SK-N-SH (cell line): Measurements from ENCODE around the gene TRPM7. TPM values are rescaled to one million over a fixed set of nuclear protein-coding genes. Genes with fewer than 3 reads are reported as not detected.

Experiments
- CTCF ChIA-PET: fragments of 300-600, 350-600 bp; formaldehyde crosslinking; extraction: SDS; loops from one replicate; lab custom pipeline; 2021; lab: Yijun Ruan, JAX
- POLR2A ChIA-PET: fragments of 350-600 bp; sonication (Branson Sonifier 250); formaldehyde crosslinking; extraction: SDS; loops from one replicate; lab custom pipeline; 2020; ENCODE audit warnings: antibody characterized with exemption, inconsistent platforms; lab: Yijun Ruan, JAX
- DNase-seq: peaks from one replicate; pipeline ENCODE4 v3.0.0; 2012
- H2AFZ ChIP-seq: fragments of 200-600 bp; sonication (generic); 2 replicates; pipeline ENCODE4 v1.8.1; 2016; ENCODE audit warnings: antibody characterized with exemption, mild to moderate bottlenecking, low read depth
- H3F3A ChIP-seq: fragments of 200-600 bp; sonication (generic); replicated peaks from 2 replicates; pipeline ENCODE3; 2016; ENCODE audit warnings: antibody characterized with exemption, mild to moderate bottlenecking; ENCODE audit not compliant: insufficient read depth
- H3K27ac ChIP-seq, 2 experiments: fragments of 200-500 bp in 1 of 2; fragments of 200-600 bp in 1 of 2; sonication (Bioruptor generic) in 1 of 2; sonication (generic), shearing (Covaris generic) in 1 of 2; 2 replicates each; pipeline versions ENCODE4 v1.5.1 to v1.6.1; 2014 to 2016; ENCODE audit warnings: low read depth in 2 of 2, inconsistent platforms in 1 of 2, low read length in 1 of 2, mild to moderate bottlenecking in 1 of 2, mixed read lengths in 1 of 2
- H3K27me3 ChIP-seq: fragments of 200-600 bp; sonication (generic), shearing (Covaris generic); 2 replicates; pipeline ENCODE4 v1.6.1; 2016; ENCODE audit warnings: mixed run types; ENCODE audit not compliant: insufficient read depth
- H3K36me3 ChIP-seq, 2 experiments: fragments of 200-500 bp in 1 of 2; fragments of 200-600 bp in 1 of 2; sonication (Bioruptor generic) in 1 of 2; sonication (generic) in 1 of 2; replicated peaks in 1 of 2; 2 replicates each; pipeline versions ENCODE3 to v1.5.1; 2014 to 2016; ENCODE audit warnings: low read length in 1 of 2, mild to moderate bottlenecking in 1 of 2; ENCODE audit not compliant: insufficient read depth in 2 of 2, control insufficient read depth in 1 of 2
- H3K4me1 ChIP-seq, 2 experiments: fragments of 200-500 bp in 1 of 2; fragments of 200-600 bp in 1 of 2; sonication (Bioruptor generic) in 1 of 2; sonication (generic), shearing (Covaris generic) in 1 of 2; 2 replicates each; pipeline versions ENCODE4 v1.5.1 to v1.6.1; 2014 to 2016; ENCODE audit warnings: low read depth in 1 of 2, low read length in 1 of 2, mixed run types in 1 of 2; ENCODE audit not compliant: insufficient read depth in 2 of 2, control insufficient read depth in 1 of 2
- H3K4me2 ChIP-seq: fragments of 200-600 bp; sonication (generic), shearing (Covaris generic); 2 replicates; pipeline ENCODE4 v1.6.1; 2017; ENCODE audit warnings: mixed run types
- H3K4me3 ChIP-seq, 2 experiments: fragments of 200-500 bp in 1 of 2; fragments of 200-600 bp in 1 of 2; sonication (Bioruptor generic) in 1 of 2; sonication (generic), shearing (Covaris generic) in 1 of 2; 2 replicates each; pipeline versions ENCODE4 v1.5.1 to v1.8.1; 2014 to 2016; ENCODE audit warnings: low read depth in 2 of 2, inconsistent platforms in 1 of 2, low read length in 1 of 2, mild to moderate bottlenecking in 1 of 2, mixed read lengths in 1 of 2, moderate library complexity in 1 of 2
- H3K79me2 ChIP-seq: fragments of 200-600 bp; sonication (generic); 2 replicates; pipeline ENCODE4 v1.8.1; 2017; ENCODE audit warnings: mild to moderate bottlenecking; ENCODE audit not compliant: insufficient read depth
- H3K9ac ChIP-seq: fragments of 200-600 bp; sonication (generic); 2 replicates; pipeline ENCODE4 v1.6.1; 2017; ENCODE audit warnings: mixed run types
- H3K9me2 ChIP-seq: fragments of 200-600 bp; sonication (generic); 2 replicates; pipeline ENCODE4 v1.6.1; 2017; ENCODE audit warnings: mixed run types
- H3K9me3 ChIP-seq: fragments of 200-600 bp; sonication (generic); 2 replicates; pipeline ENCODE4 v1.6.1; 2017; ENCODE audit warnings: mixed run types, mild to moderate bottlenecking, moderate library complexity
- H4K20me1 ChIP-seq: fragments of 200-600 bp; sonication (generic); 2 replicates; pipeline ENCODE4 v1.6.1; 2017; ENCODE audit warnings: mild to moderate bottlenecking, mixed run types; ENCODE audit not compliant: insufficient read depth
- EP300 ChIP-seq, 2 experiments: IDR thresholded peaks; 2 replicates each; pipeline versions ENCODE4 v1.4.0 to v1.6.1; 2012; ENCODE audit warnings: borderline replicate concordance in 1 of 2, low read depth in 1 of 2, low read length in 1 of 2
- FOXJ3 ChIP-seq: sonication (generic); formaldehyde crosslinking; IDR thresholded peaks from 2 replicates; pipeline ENCODE4 v1.5.1; 2020; ENCODE audit warnings: mild to moderate bottlenecking, missing genetic modification reagents
- FOXM1 ChIP-seq: IDR thresholded peaks from 2 replicates; pipeline ENCODE4 v1.4.0; 2012; ENCODE audit warnings: low read depth, mild to moderate bottlenecking
- GABPA ChIP-seq: IDR thresholded peaks from 2 replicates; pipeline ENCODE4 v1.4.0; 2012; ENCODE audit warnings: low read depth, mild to moderate bottlenecking
- JUND ChIP-seq: IDR thresholded peaks from 2 replicates; pipeline ENCODE4 v1.4.0; 2012
- MAX ChIP-seq: IDR thresholded peaks from 2 replicates; pipeline ENCODE4 v1.4.0; 2012; ENCODE audit warnings: low read depth
- MXI1 ChIP-seq: IDR thresholded peaks from 2 replicates; pipeline ENCODE4 v1.6.1; 2012; ENCODE audit warnings: mild to moderate bottlenecking, low read depth, low read length, improper control_type of control experiment
- NRF1 ChIP-seq: IDR thresholded peaks from 2 replicates; pipeline ENCODE4 v1.6.1; 2012; ENCODE audit warnings: low read depth, mild to moderate bottlenecking, low read length
- SIN3A ChIP-seq: IDR thresholded peaks from 2 replicates; pipeline ENCODE4 v1.6.1; 2012; ENCODE audit warnings: low read depth, mild to moderate bottlenecking, low read length, moderate library complexity, borderline replicate concordance
- TAF1 ChIP-seq: IDR thresholded peaks from 2 replicates; pipeline ENCODE4 v1.6.1; 2012; ENCODE audit warnings: low read depth, mild to moderate bottlenecking, low read length, moderate library complexity, borderline replicate concordance
- TEAD4 ChIP-seq: IDR thresholded peaks from 2 replicates; pipeline ENCODE4 v1.4.0; 2012; ENCODE audit warnings: mild to moderate bottlenecking, borderline replicate concordance; ENCODE audit not compliant: insufficient read depth
- USF1 ChIP-seq: IDR thresholded peaks from 2 replicates; pipeline ENCODE4 v1.4.0; 2012; ENCODE audit warnings: low read depth, borderline replicate concordance
- USF2 ChIP-seq: fragments of 150-350 bp; IDR thresholded peaks from 2 replicates; pipeline ENCODE4 v1.6.1; 2017; ENCODE audit warnings: antibody characterized with exemption, low read length, low read depth, borderline replicate concordance
- ZBTB33 ChIP-seq: IDR thresholded peaks from 2 replicates; pipeline ENCODE4 v1.4.0; 2012; ENCODE audit warnings: low read depth, borderline replicate concordance
- WGBS: methylation state at CpG from one replicate; pipeline ENCODE4 v1.1.6; 2017; ENCODE audit warnings: low lambda C conversion rate; 5-methylcytosine and 5-hydroxymethylcytosine counted together
- polyA plus RNA-seq, 3 experiments: library from polyadenylated mRNA; depleted of rRNA; stranded (reverse); fragments of >200 nt; gene quantifications; 2 replicates each; pipeline ENCODE4 v1.2.3, GENCODE V29; 2012

Gene TRPM7
- polyA plus RNA-seq, 1 of the 3 experiments (the other 2 are of a cell fraction): 5.1 TPM

- peaks cover 7% of the 10 kb centered on the region for H3F3A ChIP-seq
- no peak for DNase-seq
- H3K4me3 ChIP-seq: no peak overlapping the region
- H3K27ac ChIP-seq: no peak overlapping the region
- peaks cover 24 to 50% of the 10 kb centered on the region in 2 experiments for H3K36me3 ChIP-seq
- 99% methylated on average over 4 of the region's 4 CpGs for WGBS
- H4K20me1 ChIP-seq: no peaks in the 10 kb centered on the region
- TF ChIP-seq TEAD4 (no peak), MAX (no peak), FOXM1 (no peak), TAF1 (no peak)
- CTCF ChIA-PET: no interaction called here
- no peak overlapping the region for H3K9ac ChIP-seq
- no peak overlapping the region for H3K4me2 ChIP-seq
- POLR2A ChIA-PET: no interaction called here
- no peaks in the 10 kb centered on the region for H3K9me3 ChIP-seq
- H3K79me2 ChIP-seq: no peaks in the 10 kb centered on the region
- H3K9me2 ChIP-seq: no peaks in the 10 kb centered on the region
- H3K4me1 ChIP-seq: no peaks in the 10 kb centered on the region
- H2AFZ ChIP-seq: no peak overlapping the region
- H3K27me3 ChIP-seq: no peaks in the 10 kb centered on the region
Observed at GRCh38 chr15:50563756-50564155, 122.8 kb downstream of the TRPM7 start.

- no peak overlapping the region for H3K9ac ChIP-seq
- no peak for DNase-seq
- TF ChIP-seq MXI1 (no peak), MAX (no peak), GABPA (no peak), EP300 (IDR thresholded peaks at IDR 0.05; ENCODE audit: borderline replicate concordance in 1 of 2, low read depth in 1 of 2, low read length in 1 of 2) (no peak)
- no peak overlapping the region for H3K4me2 ChIP-seq
- H4K20me1 ChIP-seq: no peaks in the 10 kb centered on the region
- H3F3A ChIP-seq: peaks cover 7% of the 10 kb centered on the region
- ChIA-PET CTCF (no interaction called here), POLR2A (no interaction called here)
- WGBS: 97% methylated on average over 4 of the region's 4 CpGs
- peaks cover 21 to 53% of the 10 kb centered on the region in 2 experiments for H3K36me3 ChIP-seq
- H3K79me2 ChIP-seq: no peaks in the 10 kb centered on the region
- H3K4me3 ChIP-seq: no peak overlapping the region
- H3K9me2 ChIP-seq: no peaks in the 10 kb centered on the region
- no peaks in the 10 kb centered on the region for H3K4me1 ChIP-seq
- no peak overlapping the region; a peak in 1 of 4 replicates for H3K27ac ChIP-seq
- no peak overlapping the region for H2AFZ ChIP-seq
- no peaks in the 10 kb centered on the region for H3K27me3 ChIP-seq
- H3K9me3 ChIP-seq: no peaks in the 10 kb centered on the region
Observed at GRCh38 chr15:50562735-50563640, 123.6 kb downstream of the TRPM7 start.

- no peak overlapping the region for H3K9ac ChIP-seq
- H3K36me3 ChIP-seq: peaks cover 9 to 35% of the 10 kb centered on the region in 2 experiments
- no peaks in the 10 kb centered on the region for H3K4me1 ChIP-seq
- H3K4me2 ChIP-seq: no peak overlapping the region
- no peaks in the 10 kb centered on the region for H3K79me2 ChIP-seq
- peaks cover 7% of the 10 kb centered on the region for H3F3A ChIP-seq
- ChIA-PET POLR2A (no interaction called here), CTCF (no interaction called here)
- no peaks in the 10 kb centered on the region for H3K9me3 ChIP-seq
- H3K4me3 ChIP-seq: no peak overlapping the region
- no peaks in the 10 kb centered on the region for H3K9me2 ChIP-seq
- no peak for DNase-seq
- WGBS: 97% methylated on average over 2 of the region's 2 CpGs
- H3K27me3 ChIP-seq: no peaks in the 10 kb centered on the region
- no peak overlapping the region for H2AFZ ChIP-seq
- no peaks in the 10 kb centered on the region for H4K20me1 ChIP-seq
- no peak overlapping the region for H3K27ac ChIP-seq
- TF ChIP-seq ZBTB33 (no peak), FOXM1 (no peak), TEAD4 (no peak), FOXJ3 (no peak), NRF1 (no peak), SIN3A (no peak), JUND (no peak), USF1 (no peak), USF2 (no peak)
Observed at GRCh38 chr15:50558012-50558411, 128.6 kb downstream of the TRPM7 start.
